Measurements from ENCODE around the gene GDPGP1. TPM values are rescaled to one million over a fixed set of nuclear protein-coding genes. Genes with fewer than 3 reads are reported as not detected.
"Not testable (repeated sequence)": the region's sequence is repeated elsewhere in the genome, so short reads cannot be mapped to it uniquely, and the experiment has no call there.

GDPGP1 gene
- polyA plus RNA-seq, 1 donor from 2014 or later = 4.3 TPM

DNA sequence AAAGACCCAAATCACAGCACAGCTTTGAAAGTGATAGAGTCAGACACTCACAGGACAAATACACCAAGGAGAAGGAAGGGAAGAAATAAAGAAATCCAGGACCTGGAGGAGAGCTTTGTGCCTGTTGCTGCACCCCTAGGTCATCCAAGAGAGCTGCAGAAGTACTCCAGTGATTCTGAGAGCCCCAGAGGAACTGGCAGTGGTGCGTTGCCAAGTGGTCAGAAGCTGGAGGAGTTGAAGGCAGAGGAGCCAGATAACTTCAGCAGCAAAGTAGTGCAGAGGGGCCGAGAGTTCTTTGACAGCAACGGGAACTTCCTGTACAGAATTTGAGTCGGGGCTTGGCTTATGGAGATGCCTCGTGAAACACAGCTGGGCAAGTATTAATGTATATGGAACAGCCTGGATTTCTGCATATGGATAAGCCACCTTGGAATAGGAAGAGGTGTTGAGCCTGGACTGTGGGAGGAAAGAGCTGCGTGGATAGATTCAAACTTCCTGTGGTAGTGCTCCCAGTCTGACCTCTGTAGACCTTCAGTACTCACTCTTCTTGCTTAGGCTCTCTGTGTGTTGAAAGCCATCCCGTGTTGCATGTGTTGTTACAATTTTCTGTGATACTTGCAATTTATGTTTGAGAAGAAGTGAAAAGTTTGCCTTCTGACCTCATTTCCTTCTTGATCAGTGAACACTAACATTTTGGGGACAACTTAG lies 37.6 kb downstream of the GDPGP1 start:
- H3K9me2 ChIP-seq (ENCODE audit: insufficient read depth, low read length) = no peaks in the 10 kb centered on the region
- H3K79me2 ChIP-seq (replicated peaks; ENCODE audit: insufficient read depth, low read length) = peaks cover 50% of the 10 kb centered on the region
- peaks cover 4% of the 10 kb centered on the region for H4K20me1 ChIP-seq (ENCODE audit: insufficient read depth)
- no peak overlapping the region for H3K4me3 ChIP-seq (ENCODE audit: low read length)
- H3K36me3 ChIP-seq (ENCODE audit: insufficient read depth, low read length) = no peaks in the 10 kb centered on the region
- no peak overlapping the region for H3K9ac ChIP-seq (ENCODE audit: low read length)
- no peak overlapping the region for H3K4me2 ChIP-seq (ENCODE audit: low read length)
- no peaks in the 10 kb centered on the region for H3K27me3 ChIP-seq (ENCODE audit: insufficient read depth, low read depth, low read length)
- no peaks in the 10 kb centered on the region for H3F3A ChIP-seq (ENCODE audit: insufficient read depth, low read length, poor library complexity, severe bottlenecking)
- H3K9me3 ChIP-seq (ENCODE audit: low read length) = no peaks in the 10 kb centered on the region
- TF ChIP-seq MXI1 (conservative IDR thresholded peaks at IDR 0.05; ENCODE audit: poor library complexity, severe bottlenecking) = no peak
- no peak for TF ChIP-seq SMC3 (conservative IDR thresholded peaks at IDR 0.05; ENCODE audit: poor library complexity)
- TF ChIP-seq EZH2 (IDR thresholded peaks at IDR 0.05; ENCODE audit: borderline replicate concordance, insufficient read depth, low read length, poor library complexity, severe bottlenecking) = no peak
- no peak for TF ChIP-seq RAD21 (conservative IDR thresholded peaks at IDR 0.05)
- no peak for TF ChIP-seq EP300 (conservative IDR thresholded peaks at IDR 0.05; ENCODE audit: poor library complexity, severe bottlenecking)
- TF ChIP-seq, protein P1, sequence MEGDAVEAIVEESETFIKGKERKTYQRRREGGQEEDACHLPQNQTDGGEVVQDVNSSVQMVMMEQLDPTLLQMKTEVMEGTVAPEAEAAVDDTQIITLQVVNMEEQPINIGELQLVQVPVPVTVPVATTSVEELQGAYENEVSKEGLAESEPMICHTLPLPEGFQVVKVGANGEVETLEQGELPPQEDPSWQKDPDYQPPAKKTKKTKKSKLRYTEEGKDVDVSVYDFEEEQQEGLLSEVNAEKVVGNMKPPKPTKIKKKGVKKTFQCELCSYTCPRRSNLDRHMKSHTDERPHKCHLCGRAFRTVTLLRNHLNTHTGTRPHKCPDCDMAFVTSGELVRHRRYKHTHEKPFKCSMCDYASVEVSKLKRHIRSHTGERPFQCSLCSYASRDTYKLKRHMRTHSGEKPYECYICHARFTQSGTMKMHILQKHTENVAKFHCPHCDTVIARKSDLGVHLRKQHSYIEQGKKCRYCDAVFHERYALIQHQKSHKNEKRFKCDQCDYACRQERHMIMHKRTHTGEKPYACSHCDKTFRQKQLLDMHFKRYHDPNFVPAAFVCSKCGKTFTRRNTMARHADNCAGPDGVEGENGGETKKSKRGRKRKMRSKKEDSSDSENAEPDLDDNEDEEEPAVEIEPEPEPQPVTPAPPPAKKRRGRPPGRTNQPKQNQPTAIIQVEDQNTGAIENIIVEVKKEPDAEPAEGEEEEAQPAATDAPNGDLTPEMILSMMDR (IDR thresholded peaks at IDR 0.05; ENCODE audit: poor library complexity, severe bottlenecking) = no peak
- H3K27ac ChIP-seq (ENCODE audit: low read length) = no peak overlapping the region
- no peak overlapping the region for H2AFZ ChIP-seq (ENCODE audit: low read depth, low read length)

DNA sequence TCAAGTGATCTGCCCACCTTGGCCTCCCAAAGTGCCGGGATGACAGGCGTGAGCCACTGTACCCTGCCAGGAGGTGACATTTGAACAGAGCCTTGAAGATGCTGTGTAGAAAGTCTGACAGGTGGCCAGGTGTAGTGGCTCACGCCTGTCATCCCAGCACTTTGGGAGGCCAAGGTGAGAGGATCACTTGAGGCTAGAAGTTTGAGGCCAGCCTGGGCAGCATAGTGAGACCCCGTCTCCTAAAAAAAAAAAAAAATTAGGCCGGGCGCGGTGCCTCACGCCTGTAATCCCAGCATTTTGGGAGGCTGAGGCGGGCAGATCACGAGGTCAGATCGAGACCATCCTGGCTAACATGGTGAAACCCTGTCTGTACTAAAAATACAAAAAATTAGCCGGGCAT lies 44.5 kb downstream of the GDPGP1 start:
- H2AFZ ChIP-seq (ENCODE audit: low read depth, low read length); H3K36me3 ChIP-seq (ENCODE audit: insufficient read depth, low read length); H3K27me3 ChIP-seq (ENCODE audit: insufficient read depth, low read depth, low read length); H3K4me2 ChIP-seq (ENCODE audit: low read length); H3K27ac ChIP-seq (ENCODE audit: low read length); H3K9me3 ChIP-seq (ENCODE audit: low read length); H3F3A ChIP-seq (ENCODE audit: insufficient read depth, low read length, poor library complexity, severe bottlenecking); H3K4me3 ChIP-seq (ENCODE audit: low read length); H3K9me2 ChIP-seq (ENCODE audit: insufficient read depth, low read length); H4K20me1 ChIP-seq (ENCODE audit: insufficient read depth); H3K79me2 ChIP-seq (replicated peaks; ENCODE audit: insufficient read depth, low read length); H3K9ac ChIP-seq (ENCODE audit: low read length): not testable (repeated sequence)

DNA sequence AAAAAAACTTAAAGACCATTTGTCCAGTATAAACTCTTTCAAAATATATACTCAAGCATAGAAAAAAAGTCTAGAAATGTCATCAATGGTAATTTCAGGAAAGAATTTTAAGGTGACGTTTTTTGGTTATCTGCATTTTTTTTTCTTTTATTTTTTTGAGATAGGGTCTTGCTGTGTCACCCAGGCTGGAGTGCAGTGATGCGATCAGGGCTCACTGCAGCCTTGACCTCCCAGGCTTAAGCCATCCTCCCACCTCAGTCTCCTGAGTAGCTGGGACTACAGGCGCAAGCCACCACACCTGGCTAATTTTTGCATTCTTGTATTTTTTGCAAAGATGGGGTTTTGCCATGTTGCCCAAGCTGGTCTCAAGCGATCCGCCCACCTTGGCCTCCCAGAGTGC lies 46.7 kb downstream of the GDPGP1 start:
- H3K4me3 ChIP-seq (ENCODE audit: low read length); H4K20me1 ChIP-seq (ENCODE audit: insufficient read depth); H3K79me2 ChIP-seq (replicated peaks; ENCODE audit: insufficient read depth, low read length); H3K27me3 ChIP-seq (ENCODE audit: insufficient read depth, low read depth, low read length); H3K9me3 ChIP-seq (ENCODE audit: low read length); H3K9ac ChIP-seq (ENCODE audit: low read length); H3K27ac ChIP-seq (ENCODE audit: low read length); H3K9me2 ChIP-seq (ENCODE audit: insufficient read depth, low read length); H2AFZ ChIP-seq (ENCODE audit: low read depth, low read length); H3K4me2 ChIP-seq (ENCODE audit: low read length); H3K36me3 ChIP-seq (ENCODE audit: insufficient read depth, low read length); H3F3A ChIP-seq (ENCODE audit: insufficient read depth, low read length, poor library complexity, severe bottlenecking): not testable (repeated sequence)

DNA sequence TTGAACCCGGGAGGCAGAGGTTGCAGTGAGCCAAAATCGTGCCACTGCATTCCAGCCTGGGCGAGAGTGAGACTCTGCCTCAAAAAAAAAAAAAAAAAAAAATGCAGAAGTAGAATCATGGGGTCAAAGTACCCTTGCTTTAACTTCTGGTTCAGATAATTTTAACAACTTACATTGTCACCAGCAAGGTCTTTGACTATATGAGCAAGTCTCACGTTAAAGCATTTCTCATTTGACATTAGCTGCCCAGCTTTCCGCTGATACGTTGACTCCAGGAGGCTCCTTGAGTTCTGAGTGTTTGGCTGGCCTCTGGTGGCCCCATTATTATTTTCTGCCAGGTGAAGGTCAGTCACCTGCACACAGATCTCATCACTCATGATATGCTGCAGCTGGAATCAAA lies 47.6 kb downstream of the GDPGP1 start:
- H3K9me2 ChIP-seq (ENCODE audit: insufficient read depth, low read length); H3K9ac ChIP-seq (ENCODE audit: low read length); H3K9me3 ChIP-seq (ENCODE audit: low read length); H2AFZ ChIP-seq (ENCODE audit: low read depth, low read length); H3K27ac ChIP-seq (ENCODE audit: low read length); H3K4me2 ChIP-seq (ENCODE audit: low read length); H3K79me2 ChIP-seq (replicated peaks; ENCODE audit: insufficient read depth, low read length); H3K4me3 ChIP-seq (ENCODE audit: low read length); H3K36me3 ChIP-seq (ENCODE audit: insufficient read depth, low read length); H3F3A ChIP-seq (ENCODE audit: insufficient read depth, low read length, poor library complexity, severe bottlenecking); H3K27me3 ChIP-seq (ENCODE audit: insufficient read depth, low read depth, low read length); H4K20me1 ChIP-seq (ENCODE audit: insufficient read depth): not testable (repeated sequence)

Data from neural cell (in vitro differentiated cells).